GM23248 (cell line): ENCODE data around the gene ZNF43.

Experiments
- EZH2 ChIP-seq: fragments of 200-600 bp; sonication (generic); IDR thresholded peaks from 2 replicates; pipeline ENCODE4 v1.6.1; 2018; ENCODE audit warnings: antibody characterized with exemption, mild to moderate bottlenecking; ENCODE audit not compliant: insufficient read depth, poor library complexity, severe bottlenecking
- EZH2phosphoT487 ChIP-seq: fragments of 200-600 bp; sonication (generic); IDR thresholded peaks from 2 replicates; pipeline ENCODE4 v1.6.1; 2018; ENCODE audit warnings: antibody characterized with exemption, moderate library complexity, mild to moderate bottlenecking, low read depth; ENCODE audit not compliant: insufficient read depth

GRCh38 chr19:21824679-21825078 is 11.3 kb downstream of the ZNF43 start:
- no peak for TF ChIP-seq EZH2
- TF ChIP-seq EZH2phosphoT487 = no peak
